Skeletal muscle satellite cell (primary cell): ENCODE results near the gene DSCAM.

ENCODE experiments used
- H3K27me3 ChIP-seq: 2 replicates; pipeline ENCODE4 v1.7.0; 2013; ENCODE audit warnings: low read length; ENCODE audit not compliant: control insufficient read depth, insufficient read depth
- H3K36me3 ChIP-seq: 2 replicates; pipeline ENCODE4 v1.7.0; 2013; ENCODE audit warnings: mild to moderate bottlenecking, control low read depth, low read length; ENCODE audit not compliant: insufficient read depth
- H3K4me1 ChIP-seq: 2 replicates; pipeline ENCODE4 v1.7.0; 2013; ENCODE audit warnings: low read length; ENCODE audit not compliant: control insufficient read depth, insufficient read depth
- H3K4me2 ChIP-seq: 2 replicates; pipeline ENCODE4 v1.7.0; 2013; ENCODE audit warnings: mild to moderate bottlenecking, low read length
- H3K4me3 ChIP-seq: 2 replicates; pipeline ENCODE4 v1.7.0; 2013; ENCODE audit warnings: low read length
- H3K9ac ChIP-seq: 2 replicates; pipeline ENCODE4 v1.7.0; 2013; ENCODE audit warnings: mild to moderate bottlenecking, low read depth, low read length, moderate library complexity
- H3K9me3 ChIP-seq: replicated peaks from 2 replicates; pipeline ENCODE4 v1.7.0; 2013; ENCODE audit warnings: mild to moderate bottlenecking, control low read depth, low read length

Gene DSCAM

GRCh38 chr21:40016667-40017066 lies 830.3 kb downstream of the DSCAM start:
- Histone ChIP-seq H3K9me3 (peaks cover 24% of the 10 kb centered on the region), H3K4me3 (no peak overlapping the region), H3K36me3 (no peaks in the 10 kb centered on the region), H3K4me1 (no peaks in the 10 kb centered on the region), H3K27me3 (no peaks in the 10 kb centered on the region), H3K4me2 (no peak overlapping the region), H3K9ac (no peak overlapping the region)

DNA sequence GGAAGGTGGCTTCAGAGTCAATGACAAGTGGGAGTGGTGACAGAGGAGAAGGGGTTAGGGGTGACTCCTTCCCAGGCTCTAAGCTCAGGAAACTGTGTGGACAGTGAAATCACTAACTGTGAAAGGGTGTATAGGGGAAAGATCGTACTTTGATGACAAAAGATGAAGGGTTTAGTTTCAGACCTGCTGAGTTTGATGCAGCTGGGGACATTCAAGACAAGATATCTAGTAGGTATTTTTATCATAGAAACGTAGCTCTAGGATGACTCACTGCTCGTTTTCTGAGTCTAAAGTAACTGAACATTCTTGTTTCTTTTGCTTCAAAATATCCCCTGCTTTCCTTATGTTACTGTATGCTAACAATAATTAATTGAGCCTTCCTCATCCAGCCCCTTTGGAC lies 830.7 kb downstream of the DSCAM start:
- no peaks in the 10 kb centered on the region for H3K4me1 ChIP-seq
- H3K9me3 ChIP-seq = peaks cover 23% of the 10 kb centered on the region
- H3K4me2 ChIP-seq = no peak overlapping the region
- no peaks in the 10 kb centered on the region for H3K36me3 ChIP-seq
- no peaks in the 10 kb centered on the region for H3K27me3 ChIP-seq
- no peak overlapping the region for H3K4me3 ChIP-seq
- H3K9ac ChIP-seq = no peak overlapping the region

- Histone ChIP-seq H3K36me3 (no peaks in the 10 kb centered on the region), H3K27me3 (no peaks in the 10 kb centered on the region), H3K9ac (no peak overlapping the region), H3K4me1 (no peaks in the 10 kb centered on the region), H3K4me3 (no peak overlapping the region), H3K9me3 (peaks cover 22% of the 10 kb centered on the region), H3K4me2 (no peak overlapping the region)
These were observed 831.1 kb downstream of the DSCAM start for GRCh38 chr21:40015818-40016217.

DNA sequence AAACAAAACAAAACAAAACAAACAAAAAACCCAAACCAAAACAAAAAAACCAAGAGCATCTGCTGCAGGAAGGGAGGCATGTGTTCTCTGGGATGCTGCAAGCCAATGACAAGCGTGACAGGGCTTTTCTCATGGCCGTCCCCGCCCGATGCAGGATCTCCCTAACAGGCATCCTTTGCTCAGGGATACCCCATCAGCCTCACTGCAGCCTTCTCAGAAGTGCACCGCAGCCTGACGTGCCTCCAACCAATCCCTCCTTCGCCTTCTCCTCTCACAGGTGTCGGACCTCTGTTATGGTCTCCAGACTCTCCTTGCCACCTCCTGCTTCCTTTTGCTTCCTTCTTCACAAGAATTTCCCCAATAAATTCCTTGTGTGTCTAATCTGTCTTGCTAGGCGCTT lies 832.6 kb downstream of the DSCAM start:
- peaks cover 15% of the 10 kb centered on the region for H3K9me3 ChIP-seq
- no peak overlapping the region for H3K4me2 ChIP-seq
- no peaks in the 10 kb centered on the region for H3K36me3 ChIP-seq
- no peaks in the 10 kb centered on the region for H3K27me3 ChIP-seq
- no peak overlapping the region for H3K9ac ChIP-seq
- no peak overlapping the region for H3K4me3 ChIP-seq
- H3K4me1 ChIP-seq = no peaks in the 10 kb centered on the region

GRCh38 chr21:40013001-40013735 lies 833.8 kb downstream of the DSCAM start:
- H3K36me3 ChIP-seq = no peaks in the 10 kb centered on the region
- H3K9me3 ChIP-seq = peaks cover 12% of the 10 kb centered on the region
- no peak overlapping the region for H3K9ac ChIP-seq
- H3K4me1 ChIP-seq = no peaks in the 10 kb centered on the region
- H3K4me3 ChIP-seq = no peak overlapping the region
- H3K4me2 ChIP-seq = no peak overlapping the region
- H3K27me3 ChIP-seq = no peaks in the 10 kb centered on the region

GRCh38 chr21:40011371-40011770 lies 835.6 kb downstream of the DSCAM start:
- Histone ChIP-seq H3K9me3 (peaks cover 16% of the 10 kb centered on the region), H3K9ac (no peak overlapping the region), H3K27me3 (no peaks in the 10 kb centered on the region), H3K4me1 (no peaks in the 10 kb centered on the region), H3K36me3 (no peaks in the 10 kb centered on the region), H3K4me2 (no peak overlapping the region), H3K4me3 (no peak overlapping the region)

DNA sequence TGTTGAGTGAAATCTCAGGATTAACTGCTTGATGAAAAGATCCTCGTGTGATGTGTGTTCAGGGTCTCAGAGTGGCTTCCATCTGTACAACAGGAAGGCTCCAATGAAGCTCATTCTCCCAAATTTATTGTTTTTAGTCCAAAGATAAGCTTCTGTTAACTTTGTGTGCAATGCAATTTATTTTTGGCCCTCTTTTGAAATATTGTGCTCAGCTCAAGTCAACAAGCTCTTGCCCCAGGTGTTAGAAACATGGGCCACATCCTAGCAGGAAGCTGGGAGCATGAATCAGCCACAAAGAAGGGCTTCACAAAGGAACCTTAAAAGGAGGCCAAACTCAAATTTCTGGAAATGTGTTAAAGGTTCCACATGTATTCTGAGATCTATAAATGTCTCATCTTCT lies 844.0 kb downstream of the DSCAM start:
- Histone ChIP-seq H3K4me2 (no peak overlapping the region), H3K36me3 (no peaks in the 10 kb centered on the region), H3K27me3 (no peaks in the 10 kb centered on the region), H3K9me3 (peaks cover 15% of the 10 kb centered on the region), H3K9ac (no peak overlapping the region), H3K4me1 (no peaks in the 10 kb centered on the region), H3K4me3 (no peak overlapping the region)

DNA sequence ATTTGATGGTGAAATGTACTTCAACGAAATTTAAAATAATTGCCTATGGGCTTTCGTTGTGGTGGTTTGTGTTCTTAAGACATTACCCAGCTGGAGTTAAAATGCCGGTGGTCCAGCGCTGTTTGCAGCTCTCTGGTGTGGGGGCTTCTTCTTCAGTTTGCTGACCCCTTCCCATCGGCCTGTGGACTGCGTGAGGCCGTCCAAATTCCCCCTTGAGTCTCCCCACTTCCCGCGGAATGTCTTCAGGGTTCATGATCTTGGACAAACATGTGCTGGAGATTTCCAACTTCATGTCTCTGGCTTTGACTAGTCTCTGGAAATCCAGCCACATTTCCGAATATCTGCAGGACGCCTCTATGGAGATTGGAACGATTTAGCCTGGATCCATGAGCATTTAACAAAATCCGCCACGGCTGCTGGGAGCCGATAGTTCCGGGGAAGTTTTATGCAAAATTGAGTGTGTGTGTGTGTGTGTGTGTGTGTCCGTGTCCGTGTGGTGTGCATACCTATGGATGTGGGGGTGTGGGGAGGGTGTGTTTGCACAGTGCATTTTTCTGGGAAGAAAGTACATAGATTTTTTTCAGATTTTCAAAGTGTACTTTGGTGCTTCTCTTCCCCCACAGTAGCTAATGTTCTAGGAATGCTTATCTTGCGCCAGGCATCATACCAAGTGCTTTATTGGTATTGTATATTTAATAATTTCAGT lies 862.5 kb downstream of the DSCAM start:
- Histone ChIP-seq H3K27me3 (no peaks in the 10 kb centered on the region), H3K4me1 (no peaks in the 10 kb centered on the region), H3K9me3 (peaks cover 14% of the 10 kb centered on the region), H3K9ac (no peak overlapping the region), H3K36me3 (no peaks in the 10 kb centered on the region), H3K4me3 (no peak overlapping the region), H3K4me2 (no peak overlapping the region)

DNA sequence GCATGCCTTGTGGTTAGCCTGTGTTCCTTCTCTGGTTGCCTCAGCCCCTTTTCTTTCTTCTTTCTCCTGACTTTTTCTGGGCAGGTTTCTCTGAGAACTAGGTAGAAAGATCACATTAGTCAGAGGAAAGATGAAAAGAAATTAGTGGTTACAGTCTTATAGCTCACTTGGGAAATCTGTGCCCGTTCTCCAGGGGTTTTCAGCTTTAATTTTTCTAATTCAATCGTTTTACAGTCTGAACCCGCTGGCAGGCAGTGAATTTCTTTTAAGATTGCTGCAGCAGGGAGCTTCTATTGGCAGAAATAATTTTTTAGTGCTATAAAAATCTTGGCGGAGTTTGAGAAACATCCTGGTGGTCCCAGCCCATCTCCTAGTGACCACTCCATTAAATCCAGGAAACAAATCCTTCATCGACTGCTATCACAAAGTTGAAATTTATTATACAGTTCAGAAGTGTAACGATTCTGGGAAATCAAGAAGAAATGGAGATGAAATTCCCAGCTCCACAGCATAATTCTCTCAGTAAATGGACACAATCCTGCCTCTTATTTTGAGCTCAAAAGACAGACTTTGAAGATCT lies 866.6 kb downstream of the DSCAM start:
- Histone ChIP-seq H3K9ac (no peak overlapping the region), H3K4me1 (no peaks in the 10 kb centered on the region), H3K4me3 (no peak overlapping the region), H3K9me3 (peaks cover 27% of the 10 kb centered on the region), H3K4me2 (no peak overlapping the region), H3K36me3 (no peaks in the 10 kb centered on the region), H3K27me3 (no peaks in the 10 kb centered on the region)

- peaks cover 27% of the 10 kb centered on the region for H3K9me3 ChIP-seq
- H3K4me3 ChIP-seq = no peak overlapping the region
- no peak overlapping the region for H3K9ac ChIP-seq
- no peaks in the 10 kb centered on the region for H3K4me1 ChIP-seq
- H3K36me3 ChIP-seq = no peaks in the 10 kb centered on the region
- H3K4me2 ChIP-seq = no peak overlapping the region
- no peaks in the 10 kb centered on the region for H3K27me3 ChIP-seq
These were observed 867.6 kb downstream of the DSCAM start for GRCh38 chr21:39979321-39979720.

GRCh38 chr21:39976800-39977199 lies 870.2 kb downstream of the DSCAM start:
- H3K9me3 ChIP-seq = peaks cover 18% of the 10 kb centered on the region
- no peak overlapping the region for H3K4me2 ChIP-seq
- no peaks in the 10 kb centered on the region for H3K36me3 ChIP-seq
- no peak overlapping the region for H3K4me3 ChIP-seq
- H3K9ac ChIP-seq = no peak overlapping the region
- H3K27me3 ChIP-seq = no peaks in the 10 kb centered on the region
- no peaks in the 10 kb centered on the region for H3K4me1 ChIP-seq
